ENCODE results near the gene VPS45.

GRCh38 chr1:150024156-150024555 lies 43.4 kb upstream of the VPS45 start:
- no peak for TF ChIP-seq POLR2A (IDR thresholded peaks at IDR 0.05)
- TF ChIP-seq CTCF (IDR thresholded peaks at IDR 0.05): no peak
- TF ChIP-seq POLR2AphosphoS5 (IDR thresholded peaks at IDR 0.05): no peak

Data from transverse colon (tissue), 4 donors.